GM12874 (cell line): ENCODE results near the gene KRT7.

Source experiments
- TF ChIP-seq, protein P1 (sequence below): IDR thresholded peaks from 2 replicates; pipeline ENCODE4 v1.5.1; 2011; ENCODE audit warnings: low read depth, mild to moderate bottlenecking, control low read depth, low read length, moderate library complexity; ENCODE audit not compliant: insufficient read depth

KRT7 gene

DNA sequence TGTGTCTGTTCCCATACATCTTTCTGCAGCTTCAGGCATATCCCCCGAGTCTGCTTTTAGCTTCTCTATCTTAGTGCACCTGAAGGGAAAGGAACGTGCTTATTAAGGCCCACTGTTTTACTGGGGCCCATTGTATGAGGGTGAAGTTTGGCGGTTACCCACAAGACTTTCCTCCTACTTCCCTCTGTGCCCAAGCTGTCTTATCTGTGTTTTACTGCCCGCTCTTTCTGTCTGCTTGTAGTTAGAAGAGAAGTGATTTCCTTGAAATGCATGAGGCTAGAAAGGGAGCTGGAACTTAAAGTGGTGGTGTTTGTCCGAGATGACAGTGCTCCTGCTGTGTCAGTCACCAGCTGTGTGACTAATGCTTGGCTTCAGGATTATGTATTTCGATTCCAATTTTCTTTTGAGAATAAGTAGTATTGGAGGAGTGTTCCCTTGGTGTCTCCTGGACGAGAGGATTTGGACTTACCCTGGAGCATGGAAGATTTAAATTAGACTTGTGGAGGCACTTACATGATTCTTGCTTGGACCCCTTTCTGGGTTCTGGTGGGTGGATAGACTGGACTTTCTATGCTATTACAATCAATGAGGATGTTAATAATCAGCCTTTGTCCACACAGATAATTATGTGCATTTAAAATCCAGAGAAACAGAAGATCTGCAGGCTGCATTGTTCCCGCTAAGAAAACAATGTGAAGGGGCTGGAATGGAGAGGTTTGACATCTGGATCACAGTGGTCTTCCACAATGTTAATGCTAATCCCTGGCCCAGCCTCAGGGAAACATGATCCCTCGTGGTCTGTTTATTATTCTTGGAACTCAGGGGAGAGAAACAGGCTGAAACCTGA lies 27.5 kb downstream of the KRT7 start:
- TF ChIP-seq, protein P1, sequence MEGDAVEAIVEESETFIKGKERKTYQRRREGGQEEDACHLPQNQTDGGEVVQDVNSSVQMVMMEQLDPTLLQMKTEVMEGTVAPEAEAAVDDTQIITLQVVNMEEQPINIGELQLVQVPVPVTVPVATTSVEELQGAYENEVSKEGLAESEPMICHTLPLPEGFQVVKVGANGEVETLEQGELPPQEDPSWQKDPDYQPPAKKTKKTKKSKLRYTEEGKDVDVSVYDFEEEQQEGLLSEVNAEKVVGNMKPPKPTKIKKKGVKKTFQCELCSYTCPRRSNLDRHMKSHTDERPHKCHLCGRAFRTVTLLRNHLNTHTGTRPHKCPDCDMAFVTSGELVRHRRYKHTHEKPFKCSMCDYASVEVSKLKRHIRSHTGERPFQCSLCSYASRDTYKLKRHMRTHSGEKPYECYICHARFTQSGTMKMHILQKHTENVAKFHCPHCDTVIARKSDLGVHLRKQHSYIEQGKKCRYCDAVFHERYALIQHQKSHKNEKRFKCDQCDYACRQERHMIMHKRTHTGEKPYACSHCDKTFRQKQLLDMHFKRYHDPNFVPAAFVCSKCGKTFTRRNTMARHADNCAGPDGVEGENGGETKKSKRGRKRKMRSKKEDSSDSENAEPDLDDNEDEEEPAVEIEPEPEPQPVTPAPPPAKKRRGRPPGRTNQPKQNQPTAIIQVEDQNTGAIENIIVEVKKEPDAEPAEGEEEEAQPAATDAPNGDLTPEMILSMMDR = no peak

DNA sequence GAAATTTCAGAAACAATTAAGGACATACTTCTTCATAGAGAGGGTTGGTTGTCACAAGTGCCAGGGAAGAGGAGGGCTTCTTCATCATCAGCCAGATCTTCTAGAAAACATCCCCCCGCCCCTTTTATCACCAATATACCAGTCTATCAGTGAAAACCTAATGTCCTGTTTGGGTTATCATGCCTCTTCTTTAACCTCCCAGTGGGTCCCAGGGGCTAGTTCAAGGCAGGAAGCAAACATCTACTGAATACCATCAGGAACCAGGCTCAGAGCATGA lies 28.1 kb downstream of the KRT7 start:
- TF ChIP-seq, protein P1 = no peak

DNA sequence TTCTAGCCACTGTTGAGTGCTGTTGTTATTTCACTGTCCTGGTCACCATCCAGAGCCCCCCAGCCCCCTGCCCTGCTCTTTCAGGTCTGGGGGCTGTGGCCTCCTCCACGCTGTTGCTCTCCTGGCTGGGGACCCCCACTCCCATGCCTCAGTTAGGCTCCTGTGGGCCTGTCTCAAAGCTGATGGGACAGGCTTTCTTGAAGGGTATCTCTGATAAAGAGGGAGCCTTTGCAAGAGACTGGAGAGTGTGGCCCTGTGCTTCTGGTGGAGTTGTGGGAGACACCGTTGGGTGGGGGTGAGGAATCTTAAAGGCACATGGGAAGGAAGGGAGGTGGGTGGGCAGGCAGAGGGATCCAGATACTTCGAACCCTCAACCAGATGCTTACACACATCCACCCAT lies 29.2 kb downstream of the KRT7 start:
- TF ChIP-seq, protein P1 = no peak

DNA sequence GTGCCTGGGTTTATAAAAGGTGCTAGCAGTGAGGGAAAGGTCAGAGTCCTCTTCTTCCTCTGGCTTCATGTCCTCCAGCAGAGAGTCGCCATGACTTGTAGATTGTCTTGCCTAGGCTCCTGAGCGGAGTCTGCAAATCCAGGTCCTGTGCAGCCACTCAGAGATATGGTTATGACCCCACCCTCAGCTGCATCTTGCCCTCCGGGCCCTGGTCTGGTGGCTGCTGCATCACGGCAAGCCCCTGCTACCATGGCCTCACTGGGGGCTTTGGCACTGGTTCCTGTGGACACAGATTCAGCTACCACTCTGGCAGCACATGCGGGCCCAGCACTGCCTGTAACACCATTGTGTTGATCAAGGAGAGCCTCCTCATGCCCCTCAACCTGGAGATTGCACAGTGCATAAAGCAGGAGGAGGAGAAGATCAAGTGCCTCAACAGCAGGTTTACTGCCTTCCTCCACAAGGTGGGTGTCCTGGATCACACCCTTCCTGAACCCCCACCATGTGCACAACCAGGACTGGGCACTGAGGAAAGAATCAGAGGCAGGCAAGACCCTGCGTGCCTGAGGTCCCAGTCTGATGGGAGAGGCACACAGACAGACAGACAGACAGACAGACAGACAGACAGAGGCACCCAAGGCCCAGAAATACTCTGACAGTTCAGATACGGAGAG lies 30.9 kb downstream of the KRT7 start:
- TF ChIP-seq, protein P1 = no peak

DNA sequence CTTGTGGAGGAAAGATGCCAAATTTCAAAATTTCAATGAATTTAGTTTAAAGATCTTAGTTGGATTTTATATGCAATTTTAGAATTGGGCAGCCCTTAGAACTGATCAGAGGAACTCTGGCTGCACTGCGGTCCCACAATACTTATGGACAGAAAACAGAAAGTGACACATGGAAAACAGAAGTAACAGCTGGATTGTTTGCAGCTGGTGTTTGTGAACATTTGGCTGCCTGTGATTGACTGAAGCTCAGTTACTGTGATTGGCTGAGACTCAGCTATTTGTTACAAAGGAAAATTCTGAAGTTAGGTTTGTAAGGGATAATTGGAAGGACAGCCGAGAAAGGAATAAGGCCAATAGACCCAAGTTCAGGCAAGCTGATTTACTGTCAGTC lies 31.4 kb downstream of the KRT7 start:
- TF ChIP-seq, protein P1 = no peak

DNA sequence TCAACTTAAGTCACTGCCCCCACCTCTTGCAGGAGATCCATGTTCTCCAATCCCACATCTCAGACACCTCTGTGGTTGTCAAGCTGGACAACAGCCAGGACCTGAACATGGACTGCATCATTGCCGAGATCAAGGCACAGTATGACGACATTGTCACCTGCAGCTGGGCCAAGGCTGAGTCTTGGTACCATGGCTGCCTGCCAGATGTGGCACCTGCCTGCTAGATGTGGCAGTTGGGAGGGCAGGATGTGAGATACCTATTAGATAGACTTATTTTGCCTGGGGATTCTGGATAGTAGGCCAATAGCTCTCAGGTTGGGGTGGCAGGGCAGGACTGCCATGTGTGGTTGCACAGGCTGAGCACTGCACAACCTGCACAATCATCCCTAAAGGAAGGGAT lies 33.5 kb downstream of the KRT7 start:
- TF ChIP-seq, protein P1 = no peak

DNA sequence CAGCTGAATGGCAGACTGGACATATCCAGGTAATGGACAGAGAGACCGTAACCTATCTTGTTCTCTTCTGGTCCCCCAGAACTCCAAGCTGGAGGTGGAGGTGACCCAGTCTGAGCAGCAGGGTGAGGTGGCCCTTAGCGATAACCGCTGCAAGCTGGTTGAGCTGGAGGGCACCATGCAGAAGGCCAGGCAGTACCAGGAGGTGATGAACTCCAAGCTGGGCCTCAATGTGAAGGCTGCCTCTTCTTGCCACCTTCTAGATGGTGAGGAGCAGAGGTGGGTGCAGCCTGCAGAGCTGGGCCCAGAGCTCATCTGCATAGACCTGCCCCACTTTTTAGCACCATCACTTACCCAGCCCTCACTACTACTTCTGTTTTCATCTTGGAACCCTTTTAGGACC lies 34.2 kb downstream of the KRT7 start:
- TF ChIP-seq, protein P1 = no peak
